HEK293 (cell line): ENCODE measurements around the gene BAG5.

Experiments
- CTCF ChIA-PET: fragments of 350-600 bp; formaldehyde crosslinking; extraction: SDS; loops from one replicate; lab custom pipeline; 2021; ENCODE audit warnings: antibody characterized with exemption; lab: Yijun Ruan, JAX
- POLR2A ChIA-PET: fragments of 300-600 bp; formaldehyde crosslinking; extraction: SDS; loops from one replicate; lab custom pipeline; 2020; ENCODE audit warnings: antibody characterized with exemption, inconsistent platforms; lab: Yijun Ruan, JAX
- H3K27ac ChIP-seq: fragments of 200-500 bp; sonication (Bioruptor generic); 2 replicates; pipeline ENCODE4 v1.5.1; 2014; ENCODE audit warnings: low read depth, low read length, control low read depth, inconsistent platforms; ENCODE audit errors: extremely low read depth
- H3K36me3 ChIP-seq, 2 experiments: fragments of 200-500 bp in 1 of 2; sonication (Bioruptor generic) in 1 of 2; 1 replicate in 1 of 2; 2 replicates in 1 of 2; pipeline ENCODE4 v1.5.1; 2014 to 2017; ENCODE audit warnings: inconsistent platforms in 2 of 2, low read length in 2 of 2; ENCODE audit not compliant: control insufficient read depth in 2 of 2, insufficient read depth in 1 of 2
- H3K4me1 ChIP-seq: fragments of 200-500 bp; sonication (Bioruptor generic); 2 replicates; pipeline ENCODE4 v1.5.1; 2014; ENCODE audit warnings: mild to moderate bottlenecking, low read length, inconsistent platforms; ENCODE audit not compliant: control insufficient read depth, insufficient read depth
- H3K4me3 ChIP-seq: 2 replicates; pipeline ENCODE4 v1.5.1; 2011; ENCODE audit warnings: low read depth, mild to moderate bottlenecking, control low read depth, low read length, moderate library complexity
- H3K9me3 ChIP-seq: fragments of 200-500 bp; sonication (Bioruptor generic); 2 replicates; pipeline ENCODE4 v1.5.1; 2014; ENCODE audit warnings: low read depth, low read length, inconsistent platforms; ENCODE audit not compliant: control insufficient read depth, insufficient read depth
- ATF2 ChIP-seq: fragments of 450-650 bp; formaldehyde crosslinking; IDR thresholded peaks from 2 replicates; pipeline ENCODE4 v1.5.1; 2016; ENCODE audit warnings: missing biosample characterization, missing genetic modification characterization, low read depth
- GLIS2 ChIP-seq: fragments of 450-650 bp; formaldehyde crosslinking; IDR thresholded peaks from 2 replicates; pipeline ENCODE4 v1.5.1; 2016; ENCODE audit warnings: missing biosample characterization, missing genetic modification characterization
- KLF1 ChIP-seq: fragments of 450-650 bp; formaldehyde crosslinking; IDR thresholded peaks from 2 replicates; pipeline ENCODE4 v1.5.1; 2016; ENCODE audit warnings: missing biosample characterization, missing genetic modification characterization
- KLF17 ChIP-seq: fragments of 450-650 bp; formaldehyde crosslinking; IDR thresholded peaks from 2 replicates; pipeline ENCODE4 v1.5.1; 2016; ENCODE audit warnings: missing biosample characterization, missing genetic modification characterization
- KLF9 ChIP-seq: fragments of 450-650 bp; formaldehyde crosslinking; IDR thresholded peaks from 2 replicates; pipeline ENCODE4 v1.5.1; 2016; ENCODE audit warnings: missing biosample characterization, missing genetic modification characterization, low read depth
- REPIN1 ChIP-seq: fragments of 450-650 bp; formaldehyde crosslinking; IDR thresholded peaks from 2 replicates; pipeline ENCODE4 v1.5.1; 2017; ENCODE audit warnings: missing biosample characterization, missing genetic modification characterization, low read depth
- SCRT1 ChIP-seq: fragments of 450-650 bp; formaldehyde crosslinking; IDR thresholded peaks from 2 replicates; pipeline ENCODE4 v1.5.1; 2016; ENCODE audit warnings: missing biosample characterization, missing genetic modification characterization, borderline replicate concordance
- SCRT2 ChIP-seq: fragments of 450-650 bp; formaldehyde crosslinking; IDR thresholded peaks from 2 replicates; pipeline ENCODE4 v1.5.1; 2016; ENCODE audit warnings: missing biosample characterization, missing genetic modification characterization
- ZBTB7A ChIP-seq: fragments of 450-650 bp; formaldehyde crosslinking; IDR thresholded peaks from 2 replicates; pipeline ENCODE4 v1.5.1; 2016; ENCODE audit warnings: low read depth, missing biosample characterization, missing genetic modification characterization
- ZFHX2 ChIP-seq: fragments of 450-650 bp; formaldehyde crosslinking; conservative IDR thresholded peaks from 2 replicates; pipeline ENCODE4 v1.5.1; 2016; ENCODE audit warnings: missing biosample characterization, missing genetic modification characterization
- ZFP37 ChIP-seq: fragments of 450-650 bp; formaldehyde crosslinking; IDR thresholded peaks from 2 replicates; pipeline ENCODE4 v1.5.1; 2016; ENCODE audit warnings: missing biosample characterization, missing genetic modification characterization
- ZIC2 ChIP-seq: fragments of 450-650 bp; formaldehyde crosslinking; IDR thresholded peaks from 2 replicates; pipeline ENCODE4 v1.5.1; 2016; ENCODE audit warnings: missing biosample characterization, missing genetic modification characterization
- ZNF140 ChIP-seq: fragments of 450-650 bp; formaldehyde crosslinking; IDR thresholded peaks from 2 replicates; pipeline ENCODE4 v1.5.1; 2016; ENCODE audit warnings: missing biosample characterization, missing genetic modification characterization
- ZNF169 ChIP-seq: fragments of 450-650 bp; formaldehyde crosslinking; IDR thresholded peaks from 2 replicates; pipeline ENCODE4 v1.5.1; 2016; ENCODE audit warnings: missing biosample characterization, missing genetic modification characterization
- ZNF23 ChIP-seq: fragments of 450-650 bp; formaldehyde crosslinking; IDR thresholded peaks from 2 replicates; pipeline ENCODE4 v1.5.1; 2016; ENCODE audit warnings: missing biosample characterization, missing genetic modification characterization, borderline replicate concordance
- ZNF248 ChIP-seq: fragments of 450-650 bp; formaldehyde crosslinking; IDR thresholded peaks from 2 replicates; pipeline ENCODE4 v1.5.1; 2017; ENCODE audit warnings: missing biosample characterization, missing genetic modification characterization
- ZNF266 ChIP-seq: fragments of 450-650 bp; formaldehyde crosslinking; IDR thresholded peaks from 2 replicates; pipeline ENCODE4 v1.5.1; 2016; ENCODE audit warnings: missing biosample characterization, missing genetic modification characterization, low read depth
- ZNF580 ChIP-seq: fragments of 450-650 bp; formaldehyde crosslinking; IDR thresholded peaks from 2 replicates; pipeline ENCODE4 v1.5.1; 2016; ENCODE audit warnings: missing biosample characterization, missing genetic modification characterization
- ZNF585B ChIP-seq: fragments of 450-650 bp; formaldehyde crosslinking; IDR thresholded peaks from 2 replicates; pipeline ENCODE4 v1.5.1; 2016; ENCODE audit warnings: missing biosample characterization, missing genetic modification characterization
- ZNF600 ChIP-seq: fragments of 450-650 bp; formaldehyde crosslinking; IDR thresholded peaks from 2 replicates; pipeline ENCODE4 v1.5.1; 2016; ENCODE audit warnings: missing biosample characterization, missing genetic modification characterization
- ZNF624 ChIP-seq: fragments of 450-650 bp; formaldehyde crosslinking; IDR thresholded peaks from 2 replicates; pipeline ENCODE4 v1.5.1; 2017; ENCODE audit warnings: missing biosample characterization, missing genetic modification characterization
- ZNF629 ChIP-seq: fragments of 450-650 bp; formaldehyde crosslinking; IDR thresholded peaks from 2 replicates; pipeline ENCODE4 v1.5.1; 2017; ENCODE audit warnings: missing biosample characterization, missing genetic modification characterization
- ZNF701 ChIP-seq: fragments of 450-650 bp; formaldehyde crosslinking; IDR thresholded peaks from 2 replicates; pipeline ENCODE4 v1.5.1; 2016; ENCODE audit warnings: missing biosample characterization, missing genetic modification characterization

Gene BAG5

GRCh38 chr14:103533137-103533998 is 29.1 kb downstream of the BAG5 start (continued):
- TF ChIP-seq ZNF248 (tag by site-specific recombination) (no peak), GLIS2 (tag by site-specific recombination) (peak; percentile 55), ZNF600 (tag by site-specific recombination) (no peak), ZIC2 (tag by site-specific recombination) (0 out of 2 replicates have a peak, but pooled peaks have one; percentile 11), KLF9 (tag by site-specific recombination) (no peak)
- TF ChIP-seq, all 188 proteins: peak for 3

GRCh38 chr14:103532216-103533136 is 30.0 kb downstream of the BAG5 start:
- H3K9me3 ChIP-seq, result no peaks in the 10 kb centered on the region
- H3K36me3 ChIP-seq, result peaks cover 0 to 19% of the 10 kb centered on the region in 2 experiments; a peak in 1 of 3 replicates
- ChIA-PET POLR2A (interaction anchor here (0.6 to 3.9 kb wide), 3 partner anchors 10 to 527 kb away, joined by 3 to 19 read pairs (median 4); partner anchors contain the start of gene CKB), CTCF (interaction anchor here (0.6 to 0.7 kb wide), 3 partner anchors 36 to 513 kb away, joined by 3 to 4 read pairs (median 3); no protein-coding TSS in a partner anchor)
- no peak overlapping the region for H3K4me3 ChIP-seq
- H3K4me1 ChIP-seq, result peaks cover 13% of the 10 kb centered on the region
- TF ChIP-seq ZBTB7A (no peak), SCRT2 (tag by site-specific recombination) (peak; percentile 82), ZNF580 (tag by site-specific recombination) (no peak), ZFP37 (tag by site-specific recombination) (no peak), SCRT1 (tag by site-specific recombination) (0 out of 2 replicates have a peak, but pooled peaks have one; percentile 24), ZNF266 (tag by site-specific recombination) (no peak)
- no peak overlapping the region for H3K27ac ChIP-seq

GRCh38 chr14:103531421-103532215 is 30.8 kb downstream of the BAG5 start:
- H3K36me3 ChIP-seq, result peaks cover 0 to 19% of the 10 kb centered on the region in 2 experiments; a peak in 1 of 3 replicates
- POLR2A ChIA-PET, result interaction anchor here (0.7 to 1.1 kb wide), 2 partner anchors 10 to 200 kb away, joined by 3 to 8 read pairs; partner anchors contain the start of gene CKB
- no peaks in the 10 kb centered on the region for H3K9me3 ChIP-seq
- 0 out of 2 replicates have a peak, but pooled peaks have one; percentile 7 for TF ChIP-seq ZFHX2 (tag by site-specific recombination)
- TF ChIP-seq KLF1 (tag by site-specific recombination), result peak; percentile 67
- TF ChIP-seq ZNF140, result no peak
- peak; percentile 35; the same call in 1 of the 2 replicates for TF ChIP-seq GLIS2 (tag by site-specific recombination)
- H3K4me3 ChIP-seq, result no peak overlapping the region
- peaks cover 13% of the 10 kb centered on the region for H3K4me1 ChIP-seq
- CTCF ChIA-PET, result interaction anchor here (0.7 to 1.4 kb wide), 2 partner anchors 13 to 14 kb away, joined by 3 to 5 read pairs; no protein-coding TSS in a partner anchor
- H3K27ac ChIP-seq, result no peak overlapping the region

GRCh38 chr14:103530831-103531230 is 31.6 kb downstream of the BAG5 start:
- ChIA-PET CTCF (interaction anchor here (0.7 to 1.4 kb wide), 2 partner anchors 12 to 15 kb away, joined by 3 to 5 read pairs; no protein-coding TSS in a partner anchor), POLR2A (interaction anchor here (0.8 to 1.1 kb wide), 2 partner anchors 9 to 10 kb away, joined by 3 to 8 read pairs; partner anchors contain the start of gene CKB)
- Histone ChIP-seq H3K9me3 (no peaks in the 10 kb centered on the region), H3K4me1 (peaks cover 13% of the 10 kb centered on the region), H3K36me3 (peaks cover 0 to 19% of the 10 kb centered on the region in 2 experiments; a peak in 1 of 3 replicates), H3K27ac (no peak overlapping the region), H3K4me3 (no peak overlapping the region)
- TF ChIP-seq KLF17 (tag by site-specific recombination) (no peak), REPIN1 (tag by site-specific recombination) (no peak), ZNF624 (no peak), ZNF585B (tag by site-specific recombination) (no peak), ZNF701 (tag by site-specific recombination) (no peak), ZNF23 (tag by site-specific recombination) (no peak), ZNF629 (tag by site-specific recombination) (no peak), ATF2 (no peak), ZNF169 (no peak)
